H9 (cell line): ENCODE data around the gene DGCR8. TPM values are rescaled to one million over a fixed set of nuclear protein-coding genes. Genes with fewer than 3 reads are reported as not detected.
A peak's percentile ranks its signal among the peaks of the same experiment; 100 is the strongest.

Experiments
- DNase-seq: peaks from one replicate; pipeline ENCODE4 v3.0.0-alpha.2; 2017
- H2AFZ ChIP-seq: one replicate; pipeline ENCODE4 v1.6.1; 2013; ENCODE audit warnings: mild to moderate bottlenecking, low read length, control low read depth, moderate library complexity
- H2AK5ac ChIP-seq: 2 replicates; pipeline ENCODE4 v1.6.1; 2013; ENCODE audit warnings: low read length, control low read depth, mixed read lengths; ENCODE audit not compliant: insufficient read length
- H2BK120ac ChIP-seq: one replicate; pipeline ENCODE4 v1.6.1; 2013; ENCODE audit warnings: low read depth, mild to moderate bottlenecking, low read length, control low read depth, inconsistent platforms; ENCODE audit not compliant: poor library complexity, severe bottlenecking
- H2BK12ac ChIP-seq: 2 replicates; pipeline ENCODE4 v1.6.1; 2013; ENCODE audit warnings: low read length, control low read depth, mixed read lengths, low read depth; ENCODE audit not compliant: insufficient read length
- H2BK15ac ChIP-seq: 2 replicates; pipeline ENCODE4 v1.6.1; 2013; ENCODE audit warnings: low read depth, low read length, control low read depth
- H2BK20ac ChIP-seq: one replicate; pipeline ENCODE4 v1.6.1; 2013; ENCODE audit warnings: low read depth, mild to moderate bottlenecking, low read length, control low read depth, inconsistent platforms; ENCODE audit not compliant: poor library complexity, severe bottlenecking
- H2BK5ac ChIP-seq: 2 replicates; pipeline ENCODE4 v1.6.1; 2013; ENCODE audit warnings: low read length, control low read depth, mixed read lengths; ENCODE audit not compliant: insufficient read length
- H3K14ac ChIP-seq: 2 replicates; pipeline ENCODE4 v1.6.1; 2013; ENCODE audit warnings: low read length, control low read depth; ENCODE audit not compliant: insufficient read depth
- H3K18ac ChIP-seq: 2 replicates; pipeline ENCODE4 v1.6.1; 2013; ENCODE audit warnings: low read depth, mild to moderate bottlenecking, mixed read lengths, low read length, control low read depth; ENCODE audit not compliant: insufficient read length
- H3K23ac ChIP-seq: 2 replicates; pipeline ENCODE4 v1.6.1; 2013; ENCODE audit warnings: low read length, control low read depth, mixed read lengths, low read depth; ENCODE audit not compliant: insufficient read length
- H3K23me2 ChIP-seq: 2 replicates; pipeline ENCODE4 v1.6.1; 2013; ENCODE audit warnings: low read depth, mild to moderate bottlenecking, mixed read lengths, low read length, control low read depth; ENCODE audit not compliant: insufficient read length, poor library complexity, severe bottlenecking
- H3K27ac ChIP-seq: 2 replicates; pipeline ENCODE4 v1.5.1; 2013; ENCODE audit warnings: low read length, control low read depth, mixed read lengths, low read depth; ENCODE audit not compliant: insufficient read length
- H3K27me3 ChIP-seq: 2 replicates; pipeline ENCODE4 v1.6.1; 2013; ENCODE audit warnings: low read length, control low read depth, inconsistent platforms; ENCODE audit not compliant: insufficient read depth
- H3K4ac ChIP-seq: 2 replicates; pipeline ENCODE4 v1.6.1; 2013; ENCODE audit warnings: low read depth, mild to moderate bottlenecking, control low read depth, inconsistent platforms, low read length, moderate library complexity
- H3K4me1 ChIP-seq: 2 replicates; pipeline ENCODE4 v1.6.1; 2013; ENCODE audit warnings: low read length, control low read depth, inconsistent platforms; ENCODE audit not compliant: insufficient read depth
- H3K4me2 ChIP-seq: 2 replicates; pipeline ENCODE4 v1.6.1; 2013; ENCODE audit warnings: low read length, control low read depth, mixed read lengths; ENCODE audit not compliant: insufficient read length, insufficient read depth
- H3K56ac ChIP-seq: 2 replicates; pipeline ENCODE4 v1.6.1; 2013; ENCODE audit warnings: low read depth, mild to moderate bottlenecking, mixed read lengths, low read length, control low read depth; ENCODE audit not compliant: insufficient read length
- H3K79me1 ChIP-seq: 2 replicates; pipeline ENCODE4 v1.6.1; 2013; ENCODE audit warnings: low read depth, mild to moderate bottlenecking, moderate library complexity, low read length, control low read depth, inconsistent platforms; ENCODE audit not compliant: insufficient read depth, poor library complexity, severe bottlenecking
- H3K79me2 ChIP-seq: 2 replicates; pipeline ENCODE4 v1.6.1; 2013; ENCODE audit warnings: low read length, control low read depth, inconsistent platforms; ENCODE audit not compliant: insufficient read depth
- H3K9ac ChIP-seq: 2 replicates; pipeline ENCODE4 v1.6.1; 2013; ENCODE audit warnings: low read length, control low read depth, mixed read lengths; ENCODE audit not compliant: insufficient read length; ENCODE audit errors: extremely low read depth
- H3K9me3 ChIP-seq: one replicate; pipeline ENCODE4 v1.6.1; 2013; ENCODE audit warnings: low read depth, low read length, inconsistent platforms; ENCODE audit not compliant: control insufficient read depth
- H3T11ph ChIP-seq: one replicate; pipeline ENCODE4 v1.6.1; 2013; ENCODE audit warnings: mild to moderate bottlenecking, low read length, control low read depth, inconsistent platforms
- H4K20me1 ChIP-seq: one replicate; pipeline ENCODE4 v1.6.1; 2013; ENCODE audit not compliant: control insufficient read depth, insufficient read length, insufficient read depth
- H4K5ac ChIP-seq: 2 replicates; pipeline ENCODE4 v1.6.1; 2013; ENCODE audit warnings: low read depth, mild to moderate bottlenecking, mixed read lengths, low read length, control low read depth; ENCODE audit not compliant: insufficient read length
- H4K8ac ChIP-seq: replicated peaks from 2 replicates; pipeline ENCODE4 v1.6.1; 2013; ENCODE audit warnings: low read length, control low read depth, mixed read lengths, low read depth; ENCODE audit not compliant: insufficient read length
- H4K91ac ChIP-seq: 2 replicates; pipeline ENCODE4 v1.6.1; 2013; ENCODE audit warnings: low read depth, mild to moderate bottlenecking, moderate library complexity, mixed read lengths, low read length, control low read depth; ENCODE audit not compliant: insufficient read length
- H3K27ac Mint-ChIP-seq, 3 experiments: 2 replicates in 2 of 3; 3 replicates in 1 of 3; pipeline ENCODE4 v1.8.0; 2020 to 2021; ENCODE audit warnings: mixed read lengths in 3 of 3, mild to moderate bottlenecking in 1 of 3, moderate library complexity in 1 of 3
- H3K27me3 Mint-ChIP-seq: 2 replicates; pipeline ENCODE4 v1.8.0; 2021; ENCODE audit warnings: low read depth, mild to moderate bottlenecking, moderate library complexity, mixed read lengths
- H3K36me3 Mint-ChIP-seq, 3 experiments: 2 replicates in 2 of 3; 3 replicates in 1 of 3; pipeline ENCODE4 v1.8.0; 2020 to 2021; ENCODE audit warnings: low read depth in 3 of 3, mixed read lengths in 3 of 3; ENCODE audit not compliant: insufficient read depth in 1 of 3
- H3K4me1 Mint-ChIP-seq, 2 experiments: 2 replicates each; pipeline ENCODE4 v1.8.0; 2020; ENCODE audit warnings: mixed read lengths in 2 of 2
- H3K4me3 Mint-ChIP-seq, 2 experiments: 2 replicates in 1 of 2; 3 replicates in 1 of 2; pipeline ENCODE4 v1.8.0; 2020 to 2021; ENCODE audit warnings: mild to moderate bottlenecking in 2 of 2, mixed read lengths in 2 of 2, moderate library complexity in 1 of 2
- H3K9me3 Mint-ChIP-seq, 2 experiments: 2 replicates in 1 of 2; 3 replicates in 1 of 2; pipeline ENCODE4 v1.8.0; 2020; ENCODE audit warnings: mild to moderate bottlenecking in 2 of 2, mixed read lengths in 2 of 2, moderate library complexity in 1 of 2
- WGBS: extraction: QIAGEN DNeasy Blood & Tissue Kit; methylation state at CpG from one replicate; pipeline ENCODE4 v1.1.7; 2013; ENCODE audit warnings: missing lambda C conversion rate, low lambda C conversion rate, mixed read lengths; ENCODE audit not compliant: insufficient read length; ENCODE audit errors: extremely low coverage; 5-methylcytosine and 5-hydroxymethylcytosine counted together
- total RNA-seq: library from RNA; stranded (reverse); gene quantifications from 2 replicates; pipeline ENCODE4 v1.2.1, GENCODE V29; 2021
- TF ChIP-seq, protein P1 (sequence below): fragments of 200-600 bp; sonication (generic); conservative IDR thresholded peaks from 3 replicates; pipeline ENCODE4 v1.8.0; 2021; ENCODE audit warnings: antibody characterized with exemption, mild to moderate bottlenecking

Gene DGCR8
- total RNA-seq, 1 experiment from 2014 or later = 74.5 TPM

DNA sequence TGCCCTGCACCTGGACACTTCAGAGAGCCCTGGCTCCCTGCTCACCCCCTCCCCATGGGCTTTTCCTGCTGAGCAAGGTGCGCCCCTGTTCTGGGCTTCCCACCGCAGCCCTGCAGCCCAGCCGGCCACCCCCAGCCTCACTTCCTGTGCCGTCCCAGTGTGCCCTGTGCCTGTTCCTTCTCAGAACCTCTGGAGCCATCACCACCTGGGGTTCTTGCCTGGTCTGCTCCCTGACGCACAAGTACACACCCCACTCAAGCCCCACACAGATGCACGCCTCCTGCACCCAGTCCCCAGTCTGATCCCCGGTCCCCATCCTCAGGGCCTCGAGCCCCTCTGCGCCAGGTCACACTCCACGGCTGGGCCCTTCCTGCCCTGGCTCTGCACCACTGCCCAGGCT is 23.9 kb upstream of the DGCR8 start:
- no peak overlapping the region for H3K4me2 ChIP-seq
- H2BK12ac ChIP-seq = no peak overlapping the region
- no peak overlapping the region for H4K5ac ChIP-seq
- no peaks in the 10 kb centered on the region for H3K9me3 Mint-ChIP-seq
- no peaks in the 10 kb centered on the region for H4K20me1 ChIP-seq
- no peaks in the 10 kb centered on the region for H3K27me3 ChIP-seq
- H3K27me3 Mint-ChIP-seq = no peaks in the 10 kb centered on the region; the same call in 1 of the 2 replicates
- no peak overlapping the region for H3K27ac ChIP-seq
- no peaks in the 10 kb centered on the region for H3K9me3 ChIP-seq
- H2BK5ac ChIP-seq = no peak overlapping the region
- no peak overlapping the region for H3K9ac ChIP-seq
- no peaks in the 10 kb centered on the region for H3K79me2 ChIP-seq
- no peaks in the 10 kb centered on the region for H3K79me1 ChIP-seq
- H3K4me3 Mint-ChIP-seq = no peak overlapping the region
- no peak overlapping the region for H2BK120ac ChIP-seq
- TF ChIP-seq, protein P1, sequence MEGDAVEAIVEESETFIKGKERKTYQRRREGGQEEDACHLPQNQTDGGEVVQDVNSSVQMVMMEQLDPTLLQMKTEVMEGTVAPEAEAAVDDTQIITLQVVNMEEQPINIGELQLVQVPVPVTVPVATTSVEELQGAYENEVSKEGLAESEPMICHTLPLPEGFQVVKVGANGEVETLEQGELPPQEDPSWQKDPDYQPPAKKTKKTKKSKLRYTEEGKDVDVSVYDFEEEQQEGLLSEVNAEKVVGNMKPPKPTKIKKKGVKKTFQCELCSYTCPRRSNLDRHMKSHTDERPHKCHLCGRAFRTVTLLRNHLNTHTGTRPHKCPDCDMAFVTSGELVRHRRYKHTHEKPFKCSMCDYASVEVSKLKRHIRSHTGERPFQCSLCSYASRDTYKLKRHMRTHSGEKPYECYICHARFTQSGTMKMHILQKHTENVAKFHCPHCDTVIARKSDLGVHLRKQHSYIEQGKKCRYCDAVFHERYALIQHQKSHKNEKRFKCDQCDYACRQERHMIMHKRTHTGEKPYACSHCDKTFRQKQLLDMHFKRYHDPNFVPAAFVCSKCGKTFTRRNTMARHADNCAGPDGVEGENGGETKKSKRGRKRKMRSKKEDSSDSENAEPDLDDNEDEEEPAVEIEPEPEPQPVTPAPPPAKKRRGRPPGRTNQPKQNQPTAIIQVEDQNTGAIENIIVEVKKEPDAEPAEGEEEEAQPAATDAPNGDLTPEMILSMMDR = no peak
- H3K14ac ChIP-seq = no peak overlapping the region
- no peak overlapping the region for H3K23ac ChIP-seq
- H3K4me1 ChIP-seq = no peaks in the 10 kb centered on the region
- peaks cover 0 to 5% (median 0%) of the 10 kb centered on the region in 3 experiments; a peak in 2 of 7 replicates for H3K36me3 Mint-ChIP-seq
- H3K18ac ChIP-seq = no peak overlapping the region
- H4K8ac ChIP-seq = no peak overlapping the region
- H3T11ph ChIP-seq = no peak overlapping the region
- H3K23me2 ChIP-seq = no peaks in the 10 kb centered on the region
- H2AFZ ChIP-seq = no peak overlapping the region
- H3K4me1 Mint-ChIP-seq = no peaks in the 10 kb centered on the region
- H2BK20ac ChIP-seq = no peak overlapping the region
- H4K91ac ChIP-seq = no peak overlapping the region
- no peak overlapping the region for H2BK15ac ChIP-seq
- WGBS = no CpG with 5 or more reads among the region's 10 CpGs
- no peak for DNase-seq
- no peak overlapping the region for H3K56ac ChIP-seq
- H3K27ac Mint-ChIP-seq = peak overlapping the region in 2 of 3 experiments; percentile 57 to 88; a peak in 2 of 7 replicates
- no peak overlapping the region for H2AK5ac ChIP-seq
- no peak overlapping the region for H3K4ac ChIP-seq
